Measurements from ENCODE around the gene KRT34.
"Not testable (repeated sequence)": the region's sequence is repeated elsewhere in the genome, so short reads cannot be mapped to it uniquely, and the experiment has no call there.

KRT34 gene

GRCh38 chr17:41381943-41382342 is at the start of gene KRT34:
Gene KRT34 (minus strand): TSS chr17:41382306. CDS start chr17:41382246, 60 bp downstream.
- DNase-seq (ENCODE audit: low read depth); H3K4me3 ChIP-seq (ENCODE audit: control insufficient read depth, low read depth, low read length): not testable (repeated sequence)

GRCh38 chr17:41430376-41430775 is 48.3 kb upstream of the KRT34 start:
- DNase-seq (ENCODE audit: low read depth); H3K4me3 ChIP-seq (ENCODE audit: control insufficient read depth, low read depth, low read length): not testable (repeated sequence)

GRCh38 chr17:41429667-41430066 is 47.6 kb upstream of the KRT34 start:
- H3K4me3 ChIP-seq (ENCODE audit: control insufficient read depth, low read depth, low read length) = no peak overlapping the region
- no peak for TF ChIP-seq CTCF (IDR thresholded peaks at IDR 0.05; ENCODE audit: control insufficient read depth, insufficient read depth, low read depth, low read length, missing control alignments)
- no peak for DNase-seq (ENCODE audit: low read depth)

DNA sequence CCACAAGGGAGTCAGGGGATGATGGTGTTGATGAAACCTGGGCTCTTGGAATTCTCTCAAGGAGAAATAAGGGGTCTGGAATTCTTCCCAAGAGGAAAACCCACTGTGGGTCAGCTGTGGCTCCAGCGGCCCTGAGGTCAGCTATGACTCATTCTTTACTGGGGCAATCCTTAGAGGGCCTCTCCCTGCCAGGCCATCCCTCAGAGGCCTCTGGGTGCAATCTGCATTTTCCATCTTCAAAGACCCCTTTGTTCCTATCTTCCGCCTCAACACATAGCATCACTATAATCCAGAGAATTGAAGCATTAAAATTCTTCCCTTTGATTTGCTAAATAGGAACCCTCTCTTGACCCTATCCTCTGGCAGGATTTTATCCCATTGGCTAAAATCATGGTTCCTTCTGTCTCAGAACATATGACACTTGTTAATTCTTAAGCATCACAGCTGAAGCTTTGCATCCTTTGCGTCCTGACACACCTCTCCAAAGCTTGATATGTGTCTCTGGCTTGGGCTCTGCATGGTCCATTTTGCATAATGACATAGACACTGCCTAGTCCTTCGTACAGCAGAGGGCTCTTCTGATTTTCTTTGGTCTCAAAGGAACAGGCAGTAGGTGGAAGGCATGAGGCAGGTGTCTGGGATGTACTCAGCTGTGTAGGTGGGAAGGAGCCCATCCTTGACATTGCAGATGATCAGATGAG is 46.6 kb upstream of the KRT34 start:
- H3K4me3 ChIP-seq (ENCODE audit: control insufficient read depth, low read depth, low read length) = no peak overlapping the region
- no peak for DNase-seq (ENCODE audit: low read depth)
- no peak for TF ChIP-seq CTCF (IDR thresholded peaks at IDR 0.05; ENCODE audit: control insufficient read depth, insufficient read depth, low read depth, low read length, missing control alignments)

- TF ChIP-seq CTCF (IDR thresholded peaks at IDR 0.05; ENCODE audit: control insufficient read depth, insufficient read depth, low read depth, low read length, missing control alignments) = no peak
- DNase-seq (ENCODE audit: low read depth) = no peak
- no peak within 1 kb of the TSS for H3K4me3 ChIP-seq (ENCODE audit: control insufficient read depth, low read depth, low read length)
Measured at GRCh38 chr17:41424111-41424635, 42.1 kb upstream of the KRT34 start, which contains the start of gene KRT37. Gene KRT37 (minus strand): TSS chr17:41424585. CDS start chr17:41424523, 62 bp downstream.

GRCh38 chr17:41422586-41422985 is 40.5 kb upstream of the KRT34 start:
- DNase-seq (ENCODE audit: low read depth); H3K4me3 ChIP-seq (ENCODE audit: control insufficient read depth, low read depth, low read length): not testable (repeated sequence)

GRCh38 chr17:41421617-41422016 is 39.5 kb upstream of the KRT34 start:
- TF ChIP-seq CTCF (IDR thresholded peaks at IDR 0.05; ENCODE audit: control insufficient read depth, insufficient read depth, low read depth, low read length, missing control alignments) = no peak
- no peak for DNase-seq (ENCODE audit: low read depth)
- H3K4me3 ChIP-seq (ENCODE audit: control insufficient read depth, low read depth, low read length) = no peak overlapping the region

- no peak for DNase-seq (ENCODE audit: low read depth)
- no peak overlapping the region for H3K4me3 ChIP-seq (ENCODE audit: control insufficient read depth, low read depth, low read length)
- no peak for TF ChIP-seq CTCF (IDR thresholded peaks at IDR 0.05; ENCODE audit: control insufficient read depth, insufficient read depth, low read depth, low read length, missing control alignments)
Measured at GRCh38 chr17:41421116-41421515, 39.0 kb upstream of the KRT34 start.

All from AG09309 (cell line).